ENCODE measurements around the gene SMYD2.

DNA sequence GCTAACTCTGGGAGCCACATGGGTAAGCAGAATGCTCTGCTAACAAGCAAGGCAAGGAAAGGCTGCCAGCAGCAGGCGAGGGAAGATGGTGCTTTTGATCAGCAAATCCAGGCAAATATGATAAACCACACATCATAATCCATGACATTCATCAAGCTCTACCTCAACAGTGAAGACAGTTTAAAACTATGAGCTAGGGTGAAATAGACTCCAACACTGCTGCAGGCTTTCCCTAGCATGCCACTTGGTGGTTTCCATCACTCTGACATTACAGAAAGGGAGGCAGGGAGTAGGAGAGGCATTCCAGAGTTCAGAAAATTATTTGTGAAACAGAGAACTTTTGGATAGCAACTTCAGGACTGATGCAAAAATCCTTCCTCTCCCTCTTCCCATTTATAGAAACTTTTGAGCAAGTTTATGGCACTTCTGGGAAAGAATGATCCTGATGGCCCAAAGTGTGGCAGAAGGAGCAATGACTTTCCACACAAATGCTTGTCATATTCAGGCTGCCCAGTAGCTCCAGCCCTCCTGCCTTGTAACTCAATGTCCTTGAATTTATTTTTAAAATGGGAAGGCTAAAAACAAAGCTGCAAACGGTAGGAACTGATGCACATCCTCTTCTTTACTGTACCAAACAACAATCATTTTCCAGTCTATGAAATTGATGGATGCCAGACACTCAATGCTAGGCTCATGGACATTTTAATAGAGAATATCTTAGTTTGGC, 70.8 kb downstream of the SMYD2 start:
- TF ChIP-seq, protein P1, sequence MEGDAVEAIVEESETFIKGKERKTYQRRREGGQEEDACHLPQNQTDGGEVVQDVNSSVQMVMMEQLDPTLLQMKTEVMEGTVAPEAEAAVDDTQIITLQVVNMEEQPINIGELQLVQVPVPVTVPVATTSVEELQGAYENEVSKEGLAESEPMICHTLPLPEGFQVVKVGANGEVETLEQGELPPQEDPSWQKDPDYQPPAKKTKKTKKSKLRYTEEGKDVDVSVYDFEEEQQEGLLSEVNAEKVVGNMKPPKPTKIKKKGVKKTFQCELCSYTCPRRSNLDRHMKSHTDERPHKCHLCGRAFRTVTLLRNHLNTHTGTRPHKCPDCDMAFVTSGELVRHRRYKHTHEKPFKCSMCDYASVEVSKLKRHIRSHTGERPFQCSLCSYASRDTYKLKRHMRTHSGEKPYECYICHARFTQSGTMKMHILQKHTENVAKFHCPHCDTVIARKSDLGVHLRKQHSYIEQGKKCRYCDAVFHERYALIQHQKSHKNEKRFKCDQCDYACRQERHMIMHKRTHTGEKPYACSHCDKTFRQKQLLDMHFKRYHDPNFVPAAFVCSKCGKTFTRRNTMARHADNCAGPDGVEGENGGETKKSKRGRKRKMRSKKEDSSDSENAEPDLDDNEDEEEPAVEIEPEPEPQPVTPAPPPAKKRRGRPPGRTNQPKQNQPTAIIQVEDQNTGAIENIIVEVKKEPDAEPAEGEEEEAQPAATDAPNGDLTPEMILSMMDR (IDR thresholded peaks at IDR 0.05), result no peak
- TF ChIP-seq POLR2A (IDR thresholded peaks at IDR 0.05), result no peak
